Measurements from ENCODE around the gene TRHDE.

The TRHDE gene

GRCh38 chr12:72330784-72331183, 58.6 kb downstream of the TRHDE start:
- no peak for DNase-seq

- DNase-seq: no peak
These were observed 65.2 kb downstream of the TRHDE start for GRCh38 chr12:72337382-72337781.

GRCh38 chr12:72337946-72338345, 65.8 kb downstream of the TRHDE start:
- DNase-seq: no peak

DNA sequence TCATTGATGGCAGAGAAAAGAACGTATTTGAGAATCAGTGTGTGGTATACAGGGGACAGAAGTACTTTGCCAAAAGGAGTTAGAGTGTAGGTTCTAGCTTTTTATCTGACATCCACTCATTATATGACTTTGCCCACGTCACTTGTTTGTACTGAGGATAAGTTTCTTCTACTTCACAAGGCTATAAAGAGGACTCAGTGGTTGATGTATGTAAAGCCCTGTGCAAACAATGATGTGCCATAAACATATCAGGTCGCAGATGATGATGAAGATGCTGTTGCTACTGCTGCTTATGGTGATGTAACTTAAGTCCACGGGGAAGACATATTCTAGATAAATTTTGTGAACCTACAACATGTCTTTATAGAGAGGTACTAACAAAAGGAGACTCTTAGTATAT, 66.3 kb downstream of the TRHDE start:
- no peak for DNase-seq

- peak; percentile 5 for DNase-seq
These were observed 74.3 kb downstream of the TRHDE start for GRCh38 chr12:72346363-72346944.

DNA sequence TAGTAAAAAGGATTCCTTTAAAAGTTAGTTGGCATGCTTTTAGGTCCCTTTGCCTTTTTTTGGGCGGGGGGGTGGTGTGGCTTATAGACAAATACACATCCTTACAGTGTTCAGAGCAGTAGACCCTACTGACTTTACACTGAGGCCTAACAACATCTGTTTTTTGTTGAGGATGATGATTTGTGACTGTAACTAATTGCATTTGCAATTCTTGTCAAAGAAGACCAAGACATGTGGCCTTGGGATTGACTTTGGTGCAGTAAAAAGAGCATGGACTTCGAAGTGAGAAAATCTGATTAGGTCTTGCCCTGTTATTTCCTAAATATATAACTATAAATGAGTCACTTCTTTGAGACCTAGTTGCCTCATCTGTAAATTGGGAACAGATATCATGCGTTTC, 77.3 kb downstream of the TRHDE start:
- DNase-seq: no peak

DNA sequence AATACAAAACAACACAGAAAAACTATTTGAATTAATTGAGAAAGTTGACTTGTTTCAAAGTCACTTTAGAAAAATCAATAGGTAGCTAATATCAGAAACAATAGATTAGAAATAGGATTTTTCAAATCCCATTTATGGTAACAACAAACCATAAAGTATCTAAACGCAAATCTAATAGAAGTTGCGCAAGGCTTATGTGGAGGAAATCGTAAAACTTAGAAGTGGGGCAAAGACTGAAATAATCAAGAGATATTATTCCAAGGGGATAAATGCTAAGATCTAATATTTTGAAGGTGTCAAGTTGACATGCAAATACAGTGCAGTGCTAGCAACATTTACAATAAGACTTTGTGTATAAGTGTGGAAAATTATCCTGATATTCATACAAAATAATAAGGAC, 87.2 kb downstream of the TRHDE start:
- DNase-seq: no peak

- no peak for DNase-seq
These were observed 93.0 kb downstream of the TRHDE start for GRCh38 chr12:72365151-72365550.

DNA sequence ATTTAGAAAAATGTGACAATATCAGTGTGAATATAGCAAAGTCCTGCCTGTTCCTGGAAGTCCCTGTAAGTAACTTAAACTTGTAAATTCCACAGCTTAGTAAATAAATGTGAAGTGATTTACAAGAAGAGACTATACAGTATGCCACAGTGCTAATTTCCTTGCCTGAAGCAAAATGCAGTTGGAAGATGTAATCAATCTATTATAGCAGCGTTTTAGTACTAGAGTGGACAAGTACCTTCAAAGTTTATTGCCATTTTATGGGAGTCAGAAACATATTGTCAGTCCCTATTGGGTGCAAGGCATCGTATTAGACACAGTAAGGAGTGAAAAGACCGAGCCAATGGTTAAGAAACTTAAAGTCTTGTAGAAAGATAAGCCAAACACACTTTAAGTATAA, 94.1 kb downstream of the TRHDE start:
- no peak for DNase-seq

- no peak for DNase-seq
These were observed 96.1 kb downstream of the TRHDE start for GRCh38 chr12:72368298-72368697.

GRCh38 chr12:72368719-72369422, 96.7 kb downstream of the TRHDE start:
- DNase-seq: no peak

GRCh38 chr12:72369423-72369959, 97.3 kb downstream of the TRHDE start:
- DNase-seq: no peak

GRCh38 chr12:72380441-72380840, 108.3 kb downstream of the TRHDE start:
- no peak for DNase-seq

- no peak for DNase-seq
These were observed 116.2 kb downstream of the TRHDE start for GRCh38 chr12:72388322-72388721.

DNA sequence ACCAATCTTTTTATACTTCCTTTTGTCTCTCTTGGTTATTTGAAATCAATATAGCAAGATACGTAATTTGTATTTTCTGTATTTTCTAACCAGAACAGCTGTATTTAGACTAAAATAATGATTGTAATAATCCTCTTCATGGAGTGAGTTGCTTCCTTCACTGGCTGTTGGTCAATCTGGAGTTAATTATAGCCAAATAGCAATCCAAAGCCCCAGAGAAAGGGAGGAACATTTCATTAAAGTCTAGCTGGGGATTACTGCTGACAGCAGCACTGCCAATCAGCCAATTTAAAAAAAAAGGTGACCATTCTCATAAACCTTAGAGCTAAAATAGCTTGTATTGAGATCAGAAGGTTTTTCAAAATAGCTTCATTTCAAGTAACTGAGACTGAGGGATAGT, 118.0 kb downstream of the TRHDE start:
- no peak for DNase-seq

GRCh38 chr12:72406111-72406510, 133.9 kb downstream of the TRHDE start:
- DNase-seq: no peak

- no peak for DNase-seq
These were observed 160.0 kb downstream of the TRHDE start for GRCh38 chr12:72432037-72432604.

- DNase-seq: no peak
These were observed 161.1 kb downstream of the TRHDE start for GRCh38 chr12:72433298-72433697.

DNA sequence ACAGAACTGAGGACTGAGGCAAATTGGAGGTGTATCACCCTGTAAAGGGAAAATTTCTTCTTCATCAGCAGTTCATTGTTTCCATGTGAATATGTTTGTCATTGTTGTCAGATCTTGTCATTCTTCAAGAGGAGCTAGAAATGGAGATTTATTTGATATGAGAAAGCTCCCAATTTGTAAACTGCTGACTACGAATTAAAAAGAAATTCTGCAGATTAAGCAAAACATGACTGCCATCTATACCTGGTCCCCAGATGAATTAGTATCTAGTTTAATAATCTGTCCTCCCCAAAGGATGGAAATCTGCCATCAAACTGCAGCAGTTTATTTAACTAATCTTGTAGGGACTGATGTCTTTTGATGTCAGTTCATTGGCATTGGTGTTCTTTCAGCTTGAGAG, 162.8 kb downstream of the TRHDE start:
- no peak for DNase-seq

GRCh38 chr12:72442217-72442616, 170.0 kb downstream of the TRHDE start:
- no peak for DNase-seq

DNA sequence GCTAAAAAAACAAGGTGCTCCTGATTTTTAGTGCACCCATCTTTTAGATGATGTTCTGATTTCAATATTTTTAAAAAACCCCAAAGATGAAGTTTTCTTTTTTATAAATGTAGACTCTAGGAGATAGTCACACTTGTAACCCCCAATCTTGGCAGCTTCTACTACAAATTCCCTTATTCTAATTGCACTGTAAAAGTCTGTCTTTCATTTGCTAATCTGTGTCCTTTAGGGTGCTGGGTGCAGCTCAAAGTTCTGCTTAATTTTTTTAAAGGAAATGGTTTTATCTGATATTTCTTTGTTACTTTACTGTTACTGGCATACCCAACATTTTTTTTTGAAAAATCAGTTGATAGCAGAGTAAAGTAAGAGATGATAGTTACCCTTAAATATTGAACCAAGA, 172.0 kb downstream of the TRHDE start:
- no peak for DNase-seq

GRCh38 chr12:72444566-72444965, 172.4 kb downstream of the TRHDE start:
- DNase-seq: no peak

- DNase-seq: no peak
These were observed 175.9 kb downstream of the TRHDE start for GRCh38 chr12:72448089-72448488.

GRCh38 chr12:72448805-72449204, 176.6 kb downstream of the TRHDE start:
- DNase-seq: no peak
